ENCODE measurements around the gene ZNF709.
"Not testable (repeated sequence)": the region's sequence is repeated elsewhere in the genome, so short reads cannot be mapped to it uniquely, and the experiment has no call there.

The ZNF709 gene

DNA sequence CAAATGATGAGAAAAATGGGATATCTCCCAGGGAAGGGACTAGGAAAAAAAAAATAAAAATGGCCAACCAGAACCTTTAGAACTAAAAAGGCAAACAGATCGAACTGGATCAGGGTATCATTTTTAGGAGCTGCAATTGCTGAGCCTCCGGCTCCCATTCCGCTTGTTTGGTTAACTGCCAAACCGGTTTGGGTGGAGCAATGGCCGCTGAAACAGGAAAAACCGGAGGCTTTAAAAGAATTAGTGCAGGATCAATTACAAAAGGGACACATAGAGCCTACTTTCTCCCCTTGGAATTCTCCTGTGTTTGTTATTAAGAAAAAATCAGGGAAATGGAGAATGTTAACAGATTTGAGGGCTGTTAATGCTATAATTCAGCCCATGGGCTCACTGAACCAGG, 31.1 kb downstream of the ZNF709 start:
- TF ChIP-seq, protein P1, sequence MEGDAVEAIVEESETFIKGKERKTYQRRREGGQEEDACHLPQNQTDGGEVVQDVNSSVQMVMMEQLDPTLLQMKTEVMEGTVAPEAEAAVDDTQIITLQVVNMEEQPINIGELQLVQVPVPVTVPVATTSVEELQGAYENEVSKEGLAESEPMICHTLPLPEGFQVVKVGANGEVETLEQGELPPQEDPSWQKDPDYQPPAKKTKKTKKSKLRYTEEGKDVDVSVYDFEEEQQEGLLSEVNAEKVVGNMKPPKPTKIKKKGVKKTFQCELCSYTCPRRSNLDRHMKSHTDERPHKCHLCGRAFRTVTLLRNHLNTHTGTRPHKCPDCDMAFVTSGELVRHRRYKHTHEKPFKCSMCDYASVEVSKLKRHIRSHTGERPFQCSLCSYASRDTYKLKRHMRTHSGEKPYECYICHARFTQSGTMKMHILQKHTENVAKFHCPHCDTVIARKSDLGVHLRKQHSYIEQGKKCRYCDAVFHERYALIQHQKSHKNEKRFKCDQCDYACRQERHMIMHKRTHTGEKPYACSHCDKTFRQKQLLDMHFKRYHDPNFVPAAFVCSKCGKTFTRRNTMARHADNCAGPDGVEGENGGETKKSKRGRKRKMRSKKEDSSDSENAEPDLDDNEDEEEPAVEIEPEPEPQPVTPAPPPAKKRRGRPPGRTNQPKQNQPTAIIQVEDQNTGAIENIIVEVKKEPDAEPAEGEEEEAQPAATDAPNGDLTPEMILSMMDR (conservative IDR thresholded peaks at IDR 0.05; ENCODE audit: low read depth), result no peak
- H3K27ac ChIP-seq, result no peak overlapping the region
- ChIA-PET CTCF (interaction anchor here (0.5 to 0.7 kb wide), 4 partner anchors 27 to 362 kb away, joined by 3 to 5 read pairs (median 4); no protein-coding TSS in a partner anchor), POLR2A (ENCODE audit: low non-redundant PET) (no interaction called here)
- peak; percentile 14 for DNase-seq (ENCODE audit: low spot score)

DNA sequence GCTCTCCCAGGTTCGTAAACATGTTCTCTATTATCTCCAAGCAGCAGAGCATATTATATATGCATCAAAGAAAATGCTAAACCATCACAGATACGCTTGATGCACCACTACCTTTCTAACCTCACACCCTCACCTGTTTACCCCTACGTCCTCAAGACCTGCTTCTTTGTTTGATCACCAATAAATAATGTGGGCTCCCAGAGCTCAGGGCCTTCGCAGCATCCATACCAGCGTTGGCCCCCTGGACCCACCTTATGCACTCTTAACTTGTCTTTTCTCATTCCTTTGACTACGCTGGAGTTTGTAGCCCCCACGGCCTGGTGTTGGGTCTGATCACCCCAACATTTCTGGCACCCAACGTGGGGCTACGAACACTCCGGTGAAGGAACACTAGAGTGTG, 33.8 kb downstream of the ZNF709 start:
- ChIA-PET CTCF (no interaction called here), POLR2A (ENCODE audit: low non-redundant PET) (no interaction called here)
- TF ChIP-seq, protein P1 (conservative IDR thresholded peaks at IDR 0.05; ENCODE audit: low read depth), result no peak
- no peak overlapping the region for H3K27ac ChIP-seq
- DNase-seq (ENCODE audit: low spot score), result no peak

GRCh38 chr19:12448808-12449207, 35.8 kb downstream of the ZNF709 start:
- no peak overlapping the region for H3K27ac ChIP-seq
- TF ChIP-seq, protein P1 (conservative IDR thresholded peaks at IDR 0.05; ENCODE audit: low read depth), result no peak
- no peak for DNase-seq (ENCODE audit: low spot score)
- ChIA-PET POLR2A (ENCODE audit: low non-redundant PET) (no interaction called here), CTCF (no interaction called here)

- POLR2A ChIA-PET (ENCODE audit: low non-redundant PET), result interaction anchor here (0.6 kb wide), 1 partner anchor 172 kb away, joined by 5 read pairs; no protein-coding TSS in a partner anchor
- CTCF ChIA-PET, result interaction anchor here (0.7 kb wide), 1 partner anchor 47 kb away, joined by 5 read pairs; no protein-coding TSS in a partner anchor
- TF ChIP-seq, protein P1 (conservative IDR thresholded peaks at IDR 0.05; ENCODE audit: low read depth), result no peak
- peak within 1 kb of the TSS; percentile 94 for H3K27ac ChIP-seq
- DNase-seq (ENCODE audit: low spot score), result peak; percentile 96
Observed at GRCh38 chr19:12440541-12441316, 43.9 kb downstream of the ZNF709 start, which contains the start of gene ZNF443. TSS of gene ZNF443 (minus strand) at chr19:12441021. CDS start at chr19:12440914, 107 bp downstream.

GRCh38 chr19:12439686-12440540, 44.7 kb downstream of the ZNF709 start:
- DNase-seq (ENCODE audit: low spot score); POLR2A ChIA-PET (ENCODE audit: low non-redundant PET): not testable (repeated sequence)
- CTCF ChIA-PET, result interaction anchor here (0.6 to 0.8 kb wide), 4 partner anchors 50 to 1947 kb away, joined by 3 to 5 read pairs (median 3); no protein-coding TSS in a partner anchor
- H3K27ac ChIP-seq, result peak overlapping the region; percentile 94

DNA sequence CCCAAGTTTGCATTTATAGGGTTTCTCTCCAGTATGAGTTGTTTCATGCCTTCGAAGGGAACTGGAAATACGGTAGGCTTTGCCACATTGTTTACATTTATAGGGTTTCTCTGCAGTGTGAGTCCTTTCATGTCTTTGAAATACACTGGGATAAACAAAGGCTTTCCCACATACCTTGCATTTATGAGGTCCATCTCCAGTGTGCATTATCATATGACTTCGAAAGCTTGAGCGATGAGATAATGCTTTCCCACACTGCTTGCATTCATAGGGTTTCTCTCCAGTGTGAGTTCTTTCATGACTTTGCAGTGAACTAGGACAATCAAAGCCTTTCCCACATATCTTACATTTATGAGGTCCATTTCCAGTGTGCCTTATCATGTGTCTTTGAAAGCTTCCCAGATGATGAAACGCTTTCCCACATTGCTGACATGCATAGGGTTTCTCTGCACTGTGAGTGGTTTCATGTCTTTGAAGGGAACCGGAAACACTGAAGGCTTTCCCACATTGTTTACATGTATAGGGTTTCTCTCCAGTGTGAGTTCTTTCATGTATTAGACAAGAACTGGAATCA, 53.8 kb downstream of the ZNF709 start:
- DNase-seq (ENCODE audit: low spot score); POLR2A ChIA-PET (ENCODE audit: low non-redundant PET); CTCF ChIA-PET; H3K27ac ChIP-seq: not testable (repeated sequence)

GRCh38 chr19:12425888-12426274, 58.7 kb downstream of the ZNF709 start:
- CTCF ChIA-PET, result no interaction called here
- TF ChIP-seq, protein P1 (conservative IDR thresholded peaks at IDR 0.05; ENCODE audit: low read depth), result no peak
- POLR2A ChIA-PET (ENCODE audit: low non-redundant PET), result no interaction called here

More at GRCh38 chr19:12425888-12426274, 58.7 kb downstream of the ZNF709 start:
- DNase-seq (ENCODE audit: low spot score), result no peak
- H3K27ac ChIP-seq, result no peak overlapping the region

All from RWPE1 (cell line).